Stimulated activated CD4-positive, alpha-beta T cell treated with anti-CD3 and anti-CD28 coated beads, Interleukin-12 subunit alpha, Interleukin-12 subunit beta, amount 100 ng/mL, for 24 hours (primary cell): ENCODE measurements around the gene EVA1C.
"Not testable (repeated sequence)": the region's sequence is repeated elsewhere in the genome, so short reads cannot be mapped to it uniquely, and the experiment has no call there.

ENCODE experiments used
- DNase-seq, 2 experiments: peaks; one replicate each; pipeline ENCODE4 v3.0.0-alpha.2; 2020; ENCODE audit warnings: low read depth in 2 of 2

EVA1C gene

GRCh38 chr21:32530809-32531208, 118.3 kb downstream of the EVA1C start:
- not testable (repeated sequence) for DNase-seq

- not testable (repeated sequence) for DNase-seq
Observed at GRCh38 chr21:32531561-32531960, 119.1 kb downstream of the EVA1C start.

GRCh38 chr21:32532636-32533035, 120.1 kb downstream of the EVA1C start:
- DNase-seq, result no peak

GRCh38 chr21:32533053-32533452, 120.5 kb downstream of the EVA1C start:
- no peak for DNase-seq

DNA sequence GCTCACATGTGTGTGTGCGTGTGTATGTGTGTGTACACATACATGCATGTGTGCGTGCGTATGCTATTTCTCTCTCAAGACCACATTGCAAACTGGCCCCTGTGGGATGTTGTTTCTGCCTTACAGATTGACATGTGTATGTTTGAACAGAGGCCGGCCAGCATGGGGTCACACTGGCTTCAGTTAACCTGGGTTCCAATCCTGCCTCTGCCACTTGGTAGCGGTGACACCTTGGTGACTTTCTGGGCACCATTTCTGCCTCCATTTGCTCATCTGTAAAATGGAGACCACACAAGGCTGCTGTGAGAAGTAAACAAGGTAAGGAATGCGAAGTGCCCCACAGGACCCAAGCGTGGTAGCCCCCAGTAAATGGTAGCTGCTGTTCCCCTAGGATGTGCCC, 121.1 kb downstream of the EVA1C start:
- no peak for DNase-seq

GRCh38 chr21:32534113-32534512, 121.6 kb downstream of the EVA1C start:
- no peak for DNase-seq

GRCh38 chr21:32535612-32536011, 123.1 kb downstream of the EVA1C start:
- no peak for DNase-seq

GRCh38 chr21:32537569-32537881, 125.0 kb downstream of the EVA1C start:
- DNase-seq, result no peak

- DNase-seq, result no peak
Observed at GRCh38 chr21:32538147-32538792, 125.8 kb downstream of the EVA1C start.

DNA sequence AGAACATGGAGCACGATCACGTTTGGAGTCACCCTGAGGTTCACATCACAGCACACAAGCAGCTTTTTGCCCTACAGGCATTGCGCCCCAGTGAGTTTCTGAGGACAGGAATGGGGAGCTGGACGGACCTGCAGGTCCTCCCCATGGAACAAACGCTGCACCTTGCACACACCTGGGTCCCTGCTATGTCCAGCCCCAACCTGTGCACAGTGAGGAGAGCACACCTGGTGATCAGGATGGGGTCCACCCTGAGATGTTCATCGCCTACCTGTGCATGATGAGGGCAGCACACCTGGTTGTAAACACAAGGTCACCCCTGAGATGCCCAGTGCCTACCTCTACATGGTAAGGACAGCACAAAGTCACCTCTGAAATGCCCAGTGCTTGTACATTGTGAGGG, 126.9 kb downstream of the EVA1C start:
- no peak for DNase-seq

DNA sequence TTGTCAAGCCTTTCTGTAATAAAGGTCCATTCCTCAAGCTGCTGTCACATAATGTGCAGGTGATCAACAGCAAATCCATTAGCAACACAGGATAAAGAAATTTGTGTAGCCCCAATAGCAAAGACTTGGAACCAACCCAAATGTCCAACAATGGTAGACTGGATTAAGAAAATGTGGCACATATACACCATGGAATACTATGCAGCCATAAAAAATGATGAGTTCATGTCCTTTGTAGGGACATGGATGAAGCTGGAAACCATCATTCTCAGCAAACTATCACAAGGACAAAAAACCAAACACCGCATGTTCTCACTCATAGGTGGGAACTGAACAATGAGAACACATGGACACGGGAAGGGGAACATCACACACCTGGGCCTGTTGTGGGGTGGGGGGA, 130.6 kb downstream of the EVA1C start:
- not testable (repeated sequence) for DNase-seq

DNA sequence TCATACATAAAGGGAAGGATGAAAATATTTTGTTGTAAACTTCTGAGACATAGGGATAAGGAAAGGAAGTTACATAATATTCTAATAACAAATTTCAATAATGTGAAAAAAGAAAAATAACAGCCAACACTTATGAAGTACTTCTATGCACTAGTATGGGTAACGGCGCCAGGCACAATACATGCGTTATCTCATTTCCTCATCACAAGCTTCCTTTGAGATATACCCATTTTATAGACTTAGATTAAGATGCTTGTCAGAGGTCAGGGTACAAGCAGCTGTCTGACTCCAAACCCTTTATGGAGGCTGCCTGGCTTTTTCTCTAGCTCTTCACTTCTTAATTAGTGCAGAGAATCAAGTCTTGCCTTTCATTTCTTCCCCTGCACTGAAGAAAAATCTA, 131.5 kb downstream of the EVA1C start:
- DNase-seq, result no peak

- no peak for DNase-seq
Observed at GRCh38 chr21:32544697-32545096, 132.2 kb downstream of the EVA1C start.

DNA sequence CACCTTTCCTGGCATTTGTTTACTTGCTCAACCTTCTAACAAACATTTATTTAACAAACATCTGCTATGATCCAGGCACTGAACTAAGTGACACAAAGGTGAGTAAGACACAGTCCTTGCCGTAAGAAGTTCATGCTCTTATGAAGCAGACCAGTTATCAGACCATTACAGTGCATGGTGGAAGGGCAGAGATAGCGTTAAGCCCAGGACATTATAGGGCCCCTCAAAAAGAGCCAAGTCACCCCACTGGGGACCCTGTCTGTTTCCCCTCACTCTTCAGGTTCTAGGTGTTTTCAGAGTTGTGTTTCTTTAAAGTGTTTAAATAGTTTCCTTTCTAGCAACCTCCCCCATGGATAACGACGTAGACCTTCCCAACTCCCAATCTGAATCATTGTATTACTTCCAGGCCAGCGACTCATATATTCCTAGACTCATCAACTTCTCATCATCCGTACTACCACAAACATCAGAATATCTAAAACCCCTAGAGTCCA, 133.5 kb downstream of the EVA1C start:
- DNase-seq, result no peak

DNA sequence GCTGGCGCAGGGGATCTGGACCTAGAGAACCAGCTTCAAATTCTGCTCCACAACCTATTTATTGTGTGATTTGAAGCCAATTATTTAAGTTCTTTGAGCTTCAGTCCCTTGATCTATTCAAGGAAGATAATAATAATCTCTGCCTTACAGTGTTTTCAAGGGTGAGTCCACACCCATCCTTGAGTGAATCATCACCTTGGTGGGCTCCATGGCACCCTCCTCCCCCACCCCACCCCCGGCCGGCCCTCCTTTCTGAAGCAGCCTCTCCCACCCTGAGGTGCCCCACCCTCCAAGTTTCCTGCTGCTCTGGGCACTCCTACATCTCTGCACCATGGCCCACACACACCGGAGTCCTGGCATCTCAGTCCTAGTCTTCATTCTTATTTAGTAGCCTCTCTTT, 134.5 kb downstream of the EVA1C start:
- no peak for DNase-seq

DNA sequence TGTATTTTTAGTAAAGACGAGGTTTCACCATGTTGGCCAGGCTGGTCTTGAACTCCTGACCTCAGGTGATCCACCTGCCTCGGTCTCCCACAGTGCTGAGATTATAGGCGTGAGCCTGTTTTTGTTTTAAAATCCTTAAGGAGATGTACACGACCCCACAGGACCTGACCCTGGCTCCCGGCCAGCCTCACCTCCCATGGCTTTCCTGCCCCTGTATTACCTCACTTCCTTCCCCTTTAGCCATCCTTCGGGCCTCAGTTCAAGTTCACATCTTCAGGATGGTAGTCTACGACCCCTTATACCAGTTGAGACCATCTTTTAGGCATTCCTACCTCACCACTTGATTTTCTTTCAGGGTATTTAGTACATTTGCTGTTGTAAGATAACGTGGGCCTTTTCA, 136.5 kb downstream of the EVA1C start:
- DNase-seq, result no peak

DNA sequence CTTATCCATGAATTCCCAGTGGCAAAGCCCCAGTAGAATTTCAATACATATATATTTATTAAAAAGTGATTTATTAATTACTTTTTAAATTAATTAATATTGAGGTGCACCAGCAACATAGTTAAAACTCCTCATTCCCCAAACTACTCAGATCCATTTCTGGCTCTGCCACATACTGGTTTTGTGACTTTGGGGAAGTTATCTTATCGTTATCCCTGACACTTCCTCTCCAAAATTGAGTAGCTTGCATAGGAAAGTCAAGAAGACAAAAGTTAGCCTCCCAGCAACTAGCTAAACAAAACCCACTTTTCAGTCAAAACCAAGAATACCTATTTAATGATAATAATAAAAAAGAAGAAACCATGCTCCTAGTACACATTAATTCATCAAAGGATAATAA, 136.9 kb downstream of the EVA1C start:
- no peak for DNase-seq

GRCh38 chr21:32549886-32550285, 137.4 kb downstream of the EVA1C start:
- no peak for DNase-seq

DNA sequence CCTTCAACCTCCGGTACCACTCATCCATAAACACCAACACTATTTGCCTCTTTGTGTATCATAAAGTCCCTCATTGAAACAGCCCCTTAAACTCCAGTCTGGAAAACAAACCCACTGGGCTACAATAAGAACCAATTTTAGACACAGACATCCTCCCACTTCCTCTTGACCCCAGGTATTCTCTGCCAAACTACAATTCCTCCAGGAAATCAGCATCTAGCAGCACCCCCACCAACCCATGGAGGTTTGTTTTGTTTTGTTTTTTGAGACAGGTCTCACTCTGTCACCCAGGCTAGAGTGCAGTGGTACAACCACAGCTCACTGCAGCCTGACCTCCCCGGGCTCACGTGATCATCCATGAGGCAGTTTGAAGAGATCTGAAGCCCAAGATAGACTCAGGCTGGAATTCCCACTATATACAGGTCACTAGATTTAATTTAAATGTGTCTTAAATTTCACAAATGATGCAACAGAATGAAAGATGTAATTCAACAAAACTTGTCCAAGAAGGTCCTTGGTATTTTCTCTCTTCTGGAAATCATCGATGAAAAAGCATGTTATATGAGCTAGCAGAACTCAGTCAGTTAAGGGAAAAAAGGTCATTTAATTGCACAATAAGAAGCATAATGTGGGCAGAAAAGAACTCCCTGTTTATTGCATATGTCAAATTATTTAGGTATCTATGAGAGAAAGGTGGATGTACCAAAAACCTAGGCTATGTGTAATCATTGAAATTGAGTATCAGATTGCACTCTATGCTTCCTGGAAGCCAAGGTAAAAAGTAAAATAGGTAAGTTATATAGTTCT, 142.5 kb downstream of the EVA1C start:
- DNase-seq, result no peak

DNA sequence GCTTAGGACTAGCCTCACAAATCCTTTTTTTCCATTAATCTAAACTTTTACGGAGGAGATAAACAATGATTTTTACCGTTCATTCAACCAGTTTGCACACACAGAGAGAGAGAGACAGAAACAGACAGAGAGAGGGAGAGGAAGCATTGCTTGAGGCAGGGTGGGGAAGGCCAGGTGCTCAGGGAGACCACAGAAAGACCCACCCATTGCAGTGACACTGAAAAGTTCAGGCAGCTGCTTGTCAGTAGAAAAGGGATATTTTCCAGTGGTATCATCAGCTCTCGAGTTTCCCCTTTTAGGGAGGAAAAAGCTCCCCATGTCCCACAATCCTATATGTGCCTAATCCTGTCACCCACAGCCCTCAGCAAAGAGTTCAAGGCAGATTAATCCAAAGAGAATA, 145.6 kb downstream of the EVA1C start:
- DNase-seq, result no peak

DNA sequence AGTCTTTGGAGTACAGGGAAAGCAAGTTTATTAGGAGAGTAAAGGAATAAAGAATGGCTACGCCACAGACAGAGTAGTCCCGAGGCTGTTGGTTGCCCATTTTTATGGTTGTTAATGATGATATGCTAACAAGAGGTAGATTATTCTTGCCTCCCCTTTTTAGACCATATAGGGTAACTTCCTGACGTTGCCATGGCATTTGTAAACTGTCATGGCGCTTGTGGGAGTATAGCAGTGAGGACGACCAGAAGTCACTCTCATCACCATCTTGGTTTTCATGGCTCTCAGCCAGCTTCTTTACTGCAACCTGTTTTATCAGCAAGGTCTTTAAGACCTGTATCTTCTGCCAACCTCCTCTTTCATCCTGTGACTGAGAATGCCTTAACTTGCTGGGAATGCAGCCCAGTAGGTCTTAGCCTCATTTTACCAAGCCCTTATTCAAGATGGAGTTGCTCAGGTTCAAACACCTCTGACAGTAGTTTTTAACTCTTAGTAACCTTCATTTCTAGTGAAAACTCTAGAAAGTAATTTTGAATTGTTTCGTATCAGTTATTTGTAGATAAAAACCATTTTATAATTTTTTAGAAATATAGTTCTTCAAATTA, 146.6 kb downstream of the EVA1C start:
- DNase-seq, result no peak

- no peak for DNase-seq
Observed at GRCh38 chr21:32560896-32561295, 148.4 kb downstream of the EVA1C start.

DNA sequence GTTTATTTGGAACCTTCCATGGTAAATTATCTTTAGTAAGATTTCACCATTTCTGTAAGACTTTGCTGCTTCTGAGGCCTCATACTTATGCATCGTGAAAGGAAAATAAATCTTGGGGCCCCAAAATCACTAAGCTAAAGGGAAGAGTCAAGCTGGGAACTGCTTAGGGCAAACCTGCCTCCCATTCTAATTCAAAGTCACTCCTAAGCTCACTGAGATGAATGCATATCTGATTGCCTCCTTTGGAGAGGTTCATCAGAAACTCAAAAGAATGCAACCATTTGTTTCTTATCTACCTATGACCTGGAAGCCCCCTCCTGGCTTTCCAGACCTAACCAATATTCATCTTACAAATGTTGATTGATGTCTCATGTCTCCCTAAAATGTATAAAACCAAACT, 149.0 kb downstream of the EVA1C start:
- DNase-seq, result not testable (repeated sequence)
